HG02759 (cell line): ENCODE measurements around the gene POC1A.
"Not testable (repeated sequence)": the region's sequence is repeated elsewhere in the genome, so short reads cannot be mapped to it uniquely, and the experiment has no call there.

Experiments used
- ATAC-seq: cut with Tn5 transposase; IDR thresholded peaks from one replicate; pipeline ENCODE4 v1.9.1; 2021; ENCODE audit warnings: mild to moderate bottlenecking, moderate library complexity; ENCODE audit not compliant: unreplicated experiment

POC1A gene

DNA sequence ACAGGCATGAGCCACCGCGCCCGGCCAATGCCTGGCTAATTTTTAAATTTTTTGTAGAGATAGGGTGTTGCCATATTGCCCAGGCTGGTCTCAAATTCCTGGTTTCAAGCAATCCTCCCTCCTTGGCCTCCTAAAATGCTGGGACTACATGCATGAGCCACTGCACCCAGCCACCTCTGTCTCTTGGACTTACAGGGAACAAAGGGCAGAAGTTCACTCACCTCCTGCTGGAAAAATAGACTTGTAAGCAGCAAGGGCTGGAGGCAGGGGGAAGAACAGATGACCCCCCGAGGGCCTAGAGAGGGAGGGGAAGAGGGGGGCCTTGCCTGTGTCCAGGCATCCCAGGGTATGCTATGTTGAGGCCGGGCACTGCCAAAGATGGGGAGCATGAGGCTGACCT, 120.0 kb downstream of the POC1A start:
- no peak for ATAC-seq

DNA sequence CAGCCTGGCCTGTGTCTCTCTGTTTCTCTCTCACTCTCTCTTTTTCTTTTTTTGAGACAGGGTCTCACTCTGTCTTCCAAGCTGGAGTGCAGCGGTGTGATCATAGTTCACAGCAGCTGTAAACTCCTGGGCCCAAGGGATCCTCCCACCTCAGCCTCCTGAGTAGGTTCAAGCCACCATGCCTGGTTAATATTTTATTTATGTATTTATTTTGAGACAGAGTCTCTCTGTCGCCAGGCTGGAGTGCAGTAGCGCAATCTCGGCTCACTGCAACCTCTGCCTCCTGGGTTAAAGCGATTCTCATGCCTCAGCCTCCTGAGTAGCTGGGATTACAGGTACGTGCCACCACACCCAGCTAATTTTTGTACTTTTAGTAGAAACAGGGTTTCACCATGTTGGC, 120.5 kb downstream of the POC1A start:
- not testable (repeated sequence) for ATAC-seq

DNA sequence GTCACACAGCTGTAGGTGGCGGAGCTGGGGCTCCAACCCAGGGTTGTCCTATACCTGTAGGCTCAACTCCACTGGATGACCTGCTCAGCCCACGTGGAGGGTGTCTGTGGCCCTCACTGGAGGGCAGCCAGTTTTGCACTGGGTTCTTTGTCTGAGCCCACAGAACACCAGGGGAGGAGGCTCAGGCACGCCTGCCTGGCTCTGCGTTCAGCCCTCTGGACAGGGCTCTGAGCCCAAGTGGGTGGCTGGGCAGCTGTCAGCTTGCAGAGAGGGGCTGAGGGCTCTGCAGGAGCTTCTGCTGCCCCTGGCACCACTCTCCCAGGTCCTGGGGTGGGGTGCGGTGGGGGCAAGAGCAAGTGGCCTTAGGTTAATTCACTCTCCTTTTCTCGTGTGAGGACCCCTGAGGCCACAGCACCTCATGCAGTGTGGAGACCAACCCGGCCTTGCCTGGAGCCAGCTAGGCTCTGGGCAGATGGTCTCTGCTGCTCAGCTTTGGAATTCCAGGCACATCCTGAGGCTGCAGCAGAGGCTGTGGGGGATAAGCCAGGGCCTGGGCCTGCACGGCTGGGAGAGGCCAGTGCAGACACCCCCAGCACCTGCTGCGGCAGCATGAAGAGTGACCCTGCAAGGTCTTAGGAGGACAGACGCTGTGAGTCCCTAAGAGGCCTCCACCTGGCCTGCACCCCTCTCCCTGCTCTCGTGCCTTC, 121.4 kb downstream of the POC1A start:
- ATAC-seq: no peak

DNA sequence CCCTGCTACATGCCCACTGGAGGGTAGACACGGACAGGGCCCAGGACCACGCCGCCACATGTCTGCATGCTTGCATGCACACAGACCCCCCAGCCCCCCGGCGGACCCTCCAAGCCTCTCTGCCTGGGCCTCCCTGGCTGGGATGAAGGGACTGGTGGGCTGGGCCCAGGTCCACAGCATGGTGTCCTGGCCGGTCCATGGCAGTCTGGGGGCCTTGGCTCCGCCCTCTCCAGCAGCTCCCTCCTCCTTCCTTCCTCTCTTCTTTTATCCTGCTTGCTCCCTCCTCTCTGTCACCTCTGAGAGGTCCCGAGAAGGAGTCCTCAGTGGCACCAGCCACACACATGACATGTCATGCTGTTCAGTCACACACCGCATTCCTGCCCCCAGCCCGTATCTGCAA, 122.3 kb downstream of the POC1A start:
- no peak for ATAC-seq

DNA sequence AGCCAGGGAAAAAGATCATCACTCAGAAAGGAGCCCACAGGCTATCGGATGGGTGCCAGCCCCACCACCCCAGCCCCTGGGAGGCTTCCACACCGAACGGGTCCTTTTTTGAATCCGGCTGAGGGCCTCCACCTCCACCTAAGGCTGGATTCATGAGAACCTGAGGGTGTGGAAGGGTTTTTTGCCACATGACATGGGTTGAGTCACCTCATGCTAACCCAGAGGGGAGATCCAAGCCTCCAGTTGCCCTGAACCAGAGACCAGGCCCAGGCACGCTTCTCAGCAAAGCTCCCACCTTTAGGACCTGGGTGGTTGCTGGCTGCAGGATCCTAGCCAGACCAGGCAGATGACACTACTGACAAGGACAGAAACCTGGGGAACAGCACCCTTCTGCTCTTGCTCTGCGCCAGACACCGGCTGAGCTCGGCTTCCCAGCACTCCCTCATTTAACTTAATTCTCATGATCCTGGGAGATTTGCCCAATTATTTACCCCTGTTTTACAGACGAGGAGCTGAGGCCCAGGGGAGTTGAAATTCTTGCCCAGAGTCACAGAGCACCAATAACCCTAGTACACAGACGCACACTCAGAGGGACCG, 123.4 kb downstream of the POC1A start:
- no peak for ATAC-seq

DNA sequence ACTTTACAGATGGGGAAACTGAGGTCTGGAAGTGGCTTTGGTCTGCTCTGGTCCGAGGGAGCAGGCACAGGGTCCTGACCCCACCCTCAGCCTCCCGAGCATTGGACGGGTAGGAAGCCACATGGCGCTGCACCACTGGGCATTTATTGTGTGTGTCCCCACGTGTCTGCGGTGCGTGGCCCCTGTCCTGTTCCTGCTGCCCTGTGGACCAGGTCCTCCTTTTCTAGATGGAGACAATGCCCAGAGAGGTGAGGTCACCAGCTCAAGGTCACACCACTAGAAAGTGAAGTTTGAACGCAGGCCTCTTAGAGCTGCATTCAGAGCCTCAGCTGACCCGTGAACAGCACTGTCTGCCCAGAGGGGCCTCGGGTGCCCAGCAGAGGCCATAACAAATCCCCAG, 124.7 kb downstream of the POC1A start:
- no peak for ATAC-seq

DNA sequence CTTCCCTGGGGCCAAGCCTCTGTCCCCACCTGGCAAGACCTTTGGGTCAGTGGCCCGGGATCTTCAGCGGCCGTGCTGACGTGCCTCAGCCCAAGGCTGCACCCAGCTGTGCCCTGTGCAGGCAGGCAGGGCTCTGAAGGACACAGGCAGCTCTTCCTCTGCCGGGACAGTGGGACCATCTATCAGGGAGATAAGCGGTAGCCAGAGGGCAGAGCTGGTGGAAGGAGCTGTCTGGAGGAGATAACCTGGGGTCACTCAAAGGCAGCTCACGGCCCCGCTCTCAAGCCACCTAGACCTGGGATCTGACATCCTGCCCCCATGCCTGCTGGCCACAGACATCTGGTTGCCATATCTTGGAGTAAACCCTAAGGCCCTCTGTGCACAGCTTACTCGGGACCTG, 125.2 kb downstream of the POC1A start:
- ATAC-seq: no peak

DNA sequence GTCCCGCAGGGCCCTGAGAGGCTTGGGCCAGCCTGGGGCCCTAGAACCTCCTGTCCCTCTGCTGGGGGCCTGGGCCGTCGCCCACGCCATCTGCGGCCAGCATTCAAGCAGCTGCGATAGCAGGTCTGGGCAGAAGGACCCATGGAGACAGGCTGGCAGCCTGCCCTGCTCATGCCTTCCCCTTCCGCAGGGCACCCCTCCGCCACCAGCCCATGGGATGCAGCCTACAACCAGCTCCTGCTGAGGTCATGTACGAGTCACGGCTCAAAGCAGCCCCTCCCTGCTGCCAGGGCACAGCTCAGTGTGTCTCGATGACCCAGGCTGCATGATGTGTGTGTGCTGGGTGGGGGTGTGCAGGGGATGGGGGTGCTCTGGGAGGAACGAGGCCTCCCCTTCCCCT, 125.7 kb downstream of the POC1A start:
- ATAC-seq: no peak

DNA sequence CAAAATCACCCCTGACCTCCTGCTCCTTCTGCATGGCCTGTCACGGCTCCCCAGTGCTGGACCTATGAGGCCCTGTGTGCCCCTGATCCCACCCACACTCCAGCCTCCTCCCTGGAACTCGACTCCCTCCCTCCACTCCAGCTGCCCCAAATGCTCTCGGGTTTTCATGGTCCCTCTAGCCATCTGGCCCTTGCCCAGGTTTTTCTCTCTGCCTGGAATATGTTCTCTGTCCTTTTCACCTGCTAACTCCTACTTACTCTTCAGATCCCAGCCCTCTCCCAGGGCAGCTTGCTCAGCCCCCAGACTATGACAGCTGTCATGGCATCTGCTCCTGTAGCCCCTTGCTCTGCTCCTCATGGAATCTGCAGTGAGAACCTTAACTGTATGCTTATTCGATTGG, 128.2 kb downstream of the POC1A start:
- ATAC-seq: no peak

DNA sequence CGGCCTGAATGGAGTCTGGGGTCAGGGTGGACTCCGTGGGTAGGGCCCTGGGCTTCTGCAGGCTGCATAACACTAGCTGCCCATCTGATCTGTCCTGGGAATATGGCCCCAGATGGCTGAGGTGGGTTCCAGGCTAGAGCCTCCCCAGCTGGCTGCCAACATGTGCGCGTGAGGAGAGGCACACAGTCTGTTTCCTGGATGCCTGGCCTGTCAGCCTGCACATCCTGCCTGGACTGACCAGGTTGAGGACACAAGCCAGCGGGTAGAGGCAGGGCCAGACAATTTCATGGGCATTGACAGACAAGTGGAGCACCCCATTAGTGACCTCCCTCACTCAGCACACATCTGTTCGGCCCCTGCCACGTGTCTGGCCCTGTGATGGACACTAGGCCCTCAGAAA, 128.8 kb downstream of the POC1A start:
- ATAC-seq: no peak
